HG02938 (cell line): Measurements from ENCODE around the gene TRIM71.

ENCODE experiments used
- ATAC-seq: cut with Tn5 transposase; IDR thresholded peaks from one replicate; pipeline ENCODE4 v1.9.1; 2021; ENCODE audit warnings: mild to moderate bottlenecking, moderate library complexity; ENCODE audit not compliant: unreplicated experiment

Gene TRIM71

GRCh38 chr3:32862936-32863487 is 45.2 kb downstream of the TRIM71 start:
- no peak for ATAC-seq

- no peak for ATAC-seq
These were observed 47.6 kb downstream of the TRIM71 start for GRCh38 chr3:32865383-32865782.

- no peak for ATAC-seq
These were observed 48.7 kb downstream of the TRIM71 start for GRCh38 chr3:32866533-32866932.

GRCh38 chr3:32867954-32868353 is 50.2 kb downstream of the TRIM71 start:
- no peak for ATAC-seq

- ATAC-seq, result no peak
These were observed 51.1 kb downstream of the TRIM71 start for GRCh38 chr3:32868719-32869512.

- no peak for ATAC-seq
These were observed 51.8 kb downstream of the TRIM71 start for GRCh38 chr3:32869513-32870047.

GRCh38 chr3:32870373-32871095 is 52.7 kb downstream of the TRIM71 start:
- no peak for ATAC-seq

GRCh38 chr3:32871273-32871672 is 53.5 kb downstream of the TRIM71 start:
- ATAC-seq, result no peak

GRCh38 chr3:32872487-32873382 is 54.9 kb downstream of the TRIM71 start:
- no peak for ATAC-seq

- ATAC-seq, result no peak
These were observed 55.8 kb downstream of the TRIM71 start for GRCh38 chr3:32873531-32874130.

GRCh38 chr3:32876920-32877319 is 59.1 kb downstream of the TRIM71 start:
- no peak for ATAC-seq

- ATAC-seq, result no peak
These were observed 59.8 kb downstream of the TRIM71 start for GRCh38 chr3:32877598-32877997.

GRCh38 chr3:32880225-32880624 is 62.4 kb downstream of the TRIM71 start:
- ATAC-seq, result no peak

- ATAC-seq, result no peak
These were observed 63.8 kb downstream of the TRIM71 start for GRCh38 chr3:32881624-32882023.

- peak; percentile 57 for ATAC-seq
These were observed 64.4 kb downstream of the TRIM71 start for GRCh38 chr3:32882189-32882588.

- peak; percentile 81 for ATAC-seq
These were observed 64.8 kb downstream of the TRIM71 start for GRCh38 chr3:32882603-32883025.

GRCh38 chr3:32883817-32884216 is 66.0 kb downstream of the TRIM71 start:
- ATAC-seq, result no peak

- no peak for ATAC-seq
These were observed 66.8 kb downstream of the TRIM71 start for GRCh38 chr3:32884591-32884990.

- ATAC-seq, result no peak
These were observed 67.6 kb downstream of the TRIM71 start for GRCh38 chr3:32885283-32885901.

- no peak for ATAC-seq
These were observed 68.5 kb downstream of the TRIM71 start for GRCh38 chr3:32886296-32886695.
